Common myeloid progenitor, CD34-positive (primary cell): Measurements from ENCODE around the gene IL20RB.

Source experiments
- CTCF ChIA-PET: fragments of 350-600 bp; sonication (Branson Sonifier 250); formaldehyde crosslinking; loops from one replicate; lab custom pipeline; 2021; ENCODE audit warnings: antibody characterized with exemption; lab: Charles Lee
- POLR2A ChIA-PET: fragments of 350-600 bp; sonication (Branson Sonifier 250); formaldehyde crosslinking; loops from one replicate; lab custom pipeline; 2021; ENCODE audit warnings: antibody characterized with exemption; lab: Charles Lee
- DNase-seq, 3 donors: peaks; one replicate each; pipeline versions ENCODE4 v3.0.0 to v3.0.0-alpha.2; 2013
- H3K27ac ChIP-seq, 2 experiments: 1 replicate in 1 of 2; 2 replicates in 1 of 2; pipeline ENCODE4 v1.7.0; 2013; ENCODE audit warnings: inconsistent platforms in 2 of 2, low read length in 2 of 2, mild to moderate bottlenecking in 2 of 2, low read depth in 1 of 2, moderate library complexity in 1 of 2; ENCODE audit not compliant: severe bottlenecking in 2 of 2, insufficient read depth in 1 of 2, poor library complexity in 1 of 2
- H3K27me3 ChIP-seq, 5 experiments: replicated peaks in 2 of 5; 1 replicate in 3 of 5; 2 replicates in 2 of 5; pipeline versions ENCODE4 v1.6.1 to v1.7.0; 2013; ENCODE audit warnings: low read length in 4 of 5, mild to moderate bottlenecking in 2 of 5, moderate library complexity in 2 of 5, inconsistent platforms in 1 of 5; ENCODE audit not compliant: insufficient read depth in 5 of 5, control insufficient read depth in 4 of 5
- H3K36me3 ChIP-seq, 4 experiments: 1 replicate in 2 of 4; 2 replicates in 2 of 4; pipeline versions ENCODE4 v1.6.1 to v1.7.0; 2013; ENCODE audit warnings: low read length in 3 of 4, control low read depth in 1 of 4, mild to moderate bottlenecking in 1 of 4; ENCODE audit not compliant: control insufficient read depth in 4 of 4, insufficient read depth in 4 of 4
- H3K4me1 ChIP-seq, 4 experiments: 1 replicate in 3 of 4; 2 replicates in 1 of 4; pipeline versions ENCODE4 v1.6.1 to v1.7.1; 2013; ENCODE audit warnings: low read length in 3 of 4, mild to moderate bottlenecking in 3 of 4, control low read depth in 1 of 4, inconsistent platforms in 1 of 4, moderate library complexity in 1 of 4; ENCODE audit not compliant: control insufficient read depth in 4 of 4, insufficient read depth in 4 of 4; ENCODE audit errors: control extremely low read depth in 1 of 4
- H3K4me3 ChIP-seq, 7 experiments: 1 replicate in 4 of 7; 2 replicates in 3 of 7; pipeline versions ENCODE4 v1.5.1 to v1.7.0; 2013; ENCODE audit warnings: mild to moderate bottlenecking in 7 of 7, low read length in 6 of 7, moderate library complexity in 6 of 7, inconsistent platforms in 2 of 7, low read depth in 2 of 7, control low read depth in 1 of 7; ENCODE audit not compliant: insufficient read depth in 4 of 7, control insufficient read depth in 1 of 7; ENCODE audit errors: extremely low read depth in 1 of 7
- H3K9me3 ChIP-seq, 5 experiments: 1 replicate in 4 of 5; 2 replicates in 1 of 5; pipeline versions ENCODE4 v1.6.1 to v1.7.1; 2013; ENCODE audit warnings: low read length in 4 of 5, mild to moderate bottlenecking in 2 of 5, inconsistent platforms in 1 of 5, low read depth in 1 of 5, moderate library complexity in 1 of 5; ENCODE audit not compliant: control insufficient read depth in 4 of 5, insufficient read depth in 2 of 5; ENCODE audit errors: control extremely low read depth in 1 of 5
- WGBS: methylation state at CpG from one replicate; pipeline ENCODE4 v1.1.5; 2013; ENCODE audit not compliant: insufficient coverage; 5-methylcytosine and 5-hydroxymethylcytosine counted together

The IL20RB gene

DNA sequence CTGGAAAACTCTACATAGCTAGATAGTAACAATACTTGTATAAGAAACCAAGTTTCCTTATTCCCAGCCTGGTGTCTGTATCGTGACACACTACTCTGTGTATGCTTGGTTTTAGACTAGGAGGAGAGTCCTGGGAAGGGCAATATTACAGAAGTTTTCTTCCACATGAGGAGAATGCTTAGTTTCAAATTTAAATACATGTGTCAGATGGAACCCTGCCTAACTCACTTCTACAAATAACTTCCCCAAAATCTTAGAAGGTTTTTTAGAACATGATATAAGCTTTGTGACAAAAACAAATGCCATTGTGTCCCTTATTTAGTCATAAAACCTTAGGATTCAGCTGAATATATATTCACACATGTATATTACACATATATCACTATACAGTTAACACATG, 7.2 kb upstream of the IL20RB start:
- H3K27me3 ChIP-seq = no peaks in the 10 kb centered on the region
- peaks cover 0 to 3% (median 0%) of the 10 kb centered on the region in 5 experiments for H3K9me3 ChIP-seq
- ChIA-PET CTCF (interaction anchor here (0.6 to 1.8 kb wide), 6 partner anchors 13 to 839 kb away, joined by 3 to 4 read pairs (median 3); no protein-coding TSS in a partner anchor), POLR2A (interaction anchor here (0.6 to 1.0 kb wide), 3 partner anchors 52 to 1233 kb away, joined by 3 to 4 read pairs (median 3); partner anchors contain the start of gene NCK1)
- no peak overlapping the region for H3K4me3 ChIP-seq
- peak in 2 of 3 donors; percentile 37 to 40 for DNase-seq
- H3K4me1 ChIP-seq = peaks cover 7 to 25% (median 13%) of the 10 kb centered on the region in 4 experiments
- H3K36me3 ChIP-seq = peaks cover 4 to 11% (median 8%) of the 10 kb centered on the region in 4 experiments
- 0% methylated on average over 1 of the region's 1 CpG for WGBS
- H3K27ac ChIP-seq = no peak overlapping the region

DNA sequence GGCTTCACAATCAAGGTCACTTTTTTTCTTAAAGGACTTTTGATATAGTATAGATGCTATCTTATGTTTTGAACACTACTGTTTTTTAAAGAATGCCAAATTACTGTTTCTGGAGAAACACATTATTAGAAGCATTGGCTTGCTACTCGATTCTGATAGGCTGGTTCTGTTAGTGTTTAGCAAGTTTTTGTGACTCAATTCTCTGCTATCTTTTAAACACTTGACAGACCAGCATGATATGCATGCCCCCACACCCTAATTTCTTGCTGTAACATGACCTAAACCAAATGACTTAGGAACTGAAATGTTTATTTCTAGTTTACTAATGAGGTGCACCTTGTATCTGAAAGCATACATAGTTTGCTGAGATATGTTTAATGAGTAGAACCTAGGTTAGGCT, 5.5 kb upstream of the IL20RB start:
- Histone ChIP-seq H3K9me3 (no peaks in the 10 kb centered on the region), H3K36me3 (peaks cover 0 to 3% (median 3%) of the 10 kb centered on the region in 4 experiments), H3K27me3 (no peaks in the 10 kb centered on the region), H3K4me3 (no peak overlapping the region), H3K4me1 (peaks cover 7 to 25% (median 13%) of the 10 kb centered on the region in 4 experiments), H3K27ac (no peak overlapping the region)
- ChIA-PET POLR2A (no interaction called here), CTCF (interaction anchor here (1.0 to 1.1 kb wide), 3 partner anchors 94 to 200 kb away, joined by 3 to 4 read pairs (median 3); partner anchors contain the start of gene STAG1)
- no peak for DNase-seq
- 100% methylated on average over 1 of the region's 1 CpG for WGBS

DNA sequence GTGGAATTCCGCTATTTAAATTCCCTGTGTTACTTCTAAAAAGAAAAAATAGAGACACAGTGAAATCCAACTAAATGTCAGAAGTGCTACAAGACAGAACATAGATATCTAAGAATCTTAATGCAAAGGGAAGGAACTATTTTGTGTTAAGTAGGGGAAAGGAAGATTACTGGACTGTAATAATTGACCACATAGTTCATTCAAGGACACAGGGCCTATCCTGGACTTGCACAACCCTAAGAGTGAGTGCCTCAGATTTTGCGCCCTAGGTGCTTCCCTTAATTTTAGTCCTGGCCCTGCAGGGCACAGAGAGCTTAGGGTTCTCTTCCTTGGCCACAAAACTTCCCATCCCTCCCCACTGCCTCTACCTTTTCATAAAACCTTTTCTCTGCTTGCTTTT, 3.5 kb upstream of the IL20RB start:
- ChIA-PET CTCF (interaction anchor here (1.3 kb wide), 1 partner anchor 9 kb away, joined by 4 read pairs; no protein-coding TSS in a partner anchor), POLR2A (no interaction called here)
- Histone ChIP-seq H3K27ac (no peak overlapping the region), H3K27me3 (no peaks in the 10 kb centered on the region), H3K4me3 (no peak overlapping the region), H3K9me3 (no peaks in the 10 kb centered on the region), H3K36me3 (peaks cover 0 to 3% (median 0%) of the 10 kb centered on the region in 4 experiments), H3K4me1 (peaks cover 7 to 20% (median 11%) of the 10 kb centered on the region in 4 experiments)
- no peak for DNase-seq
- 100% methylated on average over 1 of the region's 2 CpGs for WGBS

DNA sequence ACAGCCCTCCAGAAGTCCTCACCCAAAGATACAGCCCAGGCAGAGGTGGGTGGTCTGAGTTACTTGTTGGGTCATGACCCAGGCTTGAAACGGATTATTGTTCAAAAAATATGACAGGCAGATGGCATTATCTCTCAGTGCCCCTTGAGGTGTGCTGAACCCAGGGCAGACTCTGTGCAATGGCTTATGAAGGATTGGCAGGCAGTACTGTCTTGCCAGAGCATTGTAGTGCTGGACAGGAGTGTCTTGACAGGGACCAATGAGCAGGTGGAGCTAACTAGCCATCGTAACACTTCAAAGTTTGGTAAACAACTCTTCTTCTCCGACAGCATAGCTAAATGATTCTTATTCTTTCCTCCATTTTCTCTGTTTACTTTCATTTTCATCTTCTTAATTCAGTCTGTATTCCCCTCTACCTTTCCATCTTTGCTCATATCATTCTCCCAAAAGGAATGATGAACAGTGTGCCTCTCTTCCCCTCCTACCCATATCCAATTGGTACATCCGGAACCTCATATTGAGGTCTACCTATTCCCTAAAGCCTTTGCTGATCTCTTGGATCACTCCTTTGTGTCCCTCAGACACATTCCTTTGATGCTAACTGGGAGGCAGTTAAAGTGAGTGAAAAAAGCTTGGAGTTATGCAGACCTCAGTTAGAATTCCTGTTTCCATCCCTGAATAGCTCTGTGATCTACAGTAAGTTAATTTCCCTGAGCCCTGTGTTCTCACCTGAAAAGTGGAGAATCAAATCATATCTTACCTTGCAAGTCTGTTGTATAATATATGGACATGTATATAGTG, 2.6 kb upstream of the IL20RB start:
- peaks cover 1 to 12% (median 8%) of the 10 kb centered on the region in 4 experiments for H3K4me1 ChIP-seq
- no peak for DNase-seq
- no peaks in the 10 kb centered on the region for H3K9me3 ChIP-seq
- H3K27me3 ChIP-seq = no peaks in the 10 kb centered on the region
- ChIA-PET CTCF (interaction anchor here (0.9 to 1.3 kb wide), 2 partner anchors 10 to 16 kb away, joined by 3 to 4 read pairs; no protein-coding TSS in a partner anchor), POLR2A (no interaction called here)
- no peak overlapping the region for H3K4me3 ChIP-seq
- WGBS = 98% methylated on average over 4 of the region's 4 CpGs
- H3K27ac ChIP-seq = no peak overlapping the region
- H3K36me3 ChIP-seq = peaks cover 0 to 7% (median 0%) of the 10 kb centered on the region in 4 experiments

DNA sequence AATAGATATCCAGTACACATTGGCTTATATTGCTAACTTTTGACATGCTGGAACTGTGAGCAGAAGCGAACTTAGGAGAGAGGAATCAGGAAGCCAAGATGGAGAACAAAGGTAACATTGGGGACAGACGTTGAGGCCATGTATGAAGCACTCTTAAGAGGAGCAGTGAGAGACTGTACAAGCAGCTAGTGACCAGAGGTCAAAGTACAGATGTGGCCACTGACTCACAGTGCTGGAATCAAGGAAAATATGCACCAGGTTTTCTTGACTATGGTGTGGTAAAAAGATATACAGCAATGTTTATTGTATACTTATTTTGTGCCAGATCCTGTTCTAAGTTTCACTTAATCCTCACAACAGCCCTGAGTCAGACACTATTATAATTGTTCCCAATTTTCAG, 2.0 kb upstream of the IL20RB start:
- 95% methylated on average over 2 of the region's 2 CpGs for WGBS

DNA sequence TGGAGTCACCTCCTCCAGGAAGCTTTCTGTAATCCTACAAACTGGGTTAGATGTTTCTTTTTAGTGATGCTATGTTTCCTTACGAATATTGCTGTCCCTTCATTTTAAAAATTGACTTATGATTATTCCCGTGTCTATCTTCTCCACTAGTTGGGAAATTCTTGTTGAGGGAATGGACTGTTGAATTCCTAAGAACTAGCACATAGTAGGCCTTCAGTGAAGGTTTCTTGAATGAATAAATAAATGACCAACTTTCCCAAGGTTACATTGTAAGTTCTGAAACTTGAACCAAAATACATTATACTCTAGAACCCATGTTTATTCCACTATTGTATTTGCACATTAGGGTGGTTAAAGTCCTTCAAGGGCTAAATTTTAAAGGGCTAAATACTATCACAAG, 812 bp upstream of the IL20RB start:
- peaks cover 0 to 3% (median under 1%) of the 10 kb centered on the region in 4 experiments for H3K4me1 ChIP-seq
- H3K9me3 ChIP-seq = no peaks in the 10 kb centered on the region
- H3K36me3 ChIP-seq = peaks cover 0 to 4% (median 0%) of the 10 kb centered on the region in 4 experiments
- ChIA-PET POLR2A (no interaction called here), CTCF (interaction anchor here (0.7 to 1.7 kb wide), 3 partner anchors 9 to 57 kb away, joined by 3 to 5 read pairs (median 5); no protein-coding TSS in a partner anchor)
- H3K27ac ChIP-seq = no peak overlapping the region
- no peak overlapping the region for H3K4me3 ChIP-seq
- no peaks in the 10 kb centered on the region for H3K27me3 ChIP-seq
- WGBS = no CpG with 5 or more reads among the region's 2 CpGs
- no peak for DNase-seq

More for the DNA sequence above, 2.0 kb upstream of the IL20RB start:
- Histone ChIP-seq H3K27me3 (no peaks in the 10 kb centered on the region), H3K36me3 (peaks cover 0 to 7% (median 0%) of the 10 kb centered on the region in 4 experiments), H3K9me3 (no peaks in the 10 kb centered on the region), H3K4me1 (peaks cover 0 to 6% (median 2%) of the 10 kb centered on the region in 4 experiments), H3K27ac (no peak overlapping the region), H3K4me3 (no peak overlapping the region)
- CTCF ChIA-PET = interaction anchor here (0.9 to 1.0 kb wide), 2 partner anchors 17 to 50 kb away, joined by 3 read pairs; no protein-coding TSS in a partner anchor
- POLR2A ChIA-PET = no interaction called here
- no peak for DNase-seq

DNA sequence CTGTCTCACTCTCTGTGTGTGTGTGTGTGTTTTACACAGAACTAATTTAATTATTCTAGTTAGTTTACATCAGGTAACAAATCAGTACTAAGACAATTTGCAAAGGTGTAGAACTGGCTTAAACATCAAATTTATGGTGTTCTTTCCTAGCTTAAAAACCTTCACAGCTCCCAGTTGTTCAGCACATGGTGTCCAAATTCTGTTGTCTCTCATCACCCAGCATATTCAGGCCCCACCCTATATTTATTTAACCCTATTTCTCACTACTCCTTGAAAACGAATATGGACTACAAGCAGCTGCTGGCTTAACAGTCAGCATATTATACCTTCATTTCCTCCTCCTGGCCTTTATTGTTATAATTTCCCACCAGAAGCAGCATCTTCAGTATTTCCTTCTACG, 1.2 kb downstream of the IL20RB start:
- H3K4me1 ChIP-seq = no peaks in the 10 kb centered on the region
- POLR2A ChIA-PET = no interaction called here
- H3K36me3 ChIP-seq = peaks cover 0 to 4% (median 0%) of the 10 kb centered on the region in 4 experiments
- CTCF ChIA-PET = no interaction called here
- no peak overlapping the region for H3K27ac ChIP-seq
- no peak overlapping the region for H3K4me3 ChIP-seq
- 96% methylated on average over 2 of the region's 2 CpGs for WGBS
- no peak for DNase-seq
- no peaks in the 10 kb centered on the region for H3K9me3 ChIP-seq
- H3K27me3 ChIP-seq = no peaks in the 10 kb centered on the region
